ENCODE data around the gene AGO3. TPM values are rescaled to one million over a fixed set of nuclear protein-coding genes. Genes with fewer than 3 reads are reported as not detected.

AGO3 gene
- total RNA-seq, 1 donor from 2014 or later = 27.0 TPM

GRCh38 chr1:35914717-35915116, 16.2 kb upstream of the AGO3 start:
- no peak for TF ChIP-seq EZH2 (IDR thresholded peaks at IDR 0.05; ENCODE audit: insufficient read depth, low read length)
- TF ChIP-seq CTCF (IDR thresholded peaks at IDR 0.05; ENCODE audit: insufficient read depth, low read depth, low read length) = no peak
- Histone ChIP-seq H3K4me2 (ENCODE audit: low read length) (no peak overlapping the region), H3K4me3 (ENCODE audit: insufficient read depth, low read depth, low read length) (no peak overlapping the region), H3K4me1 (ENCODE audit: insufficient read depth, low read length) (no peaks in the 10 kb centered on the region), H3K27ac (ENCODE audit: low read depth, low read length) (no peak overlapping the region), H4K20me1 (ENCODE audit: insufficient read depth, low read length) (no peaks in the 10 kb centered on the region), H3K79me2 (ENCODE audit: insufficient read depth, low read length) (no peaks in the 10 kb centered on the region), H3K36me3 (ENCODE audit: insufficient read depth, low read length) (peaks cover 35% of the 10 kb centered on the region), H2AFZ (ENCODE audit: low read depth, low read length) (no peak overlapping the region), H3K27me3 (ENCODE audit: insufficient read depth, low read length) (no peaks in the 10 kb centered on the region), H3K9me3 (ENCODE audit: insufficient read depth, low read depth, low read length) (no peaks in the 10 kb centered on the region), H3K9ac (ENCODE audit: low read length) (no peak overlapping the region)
- Mint-ChIP-seq H3K4me3 (ENCODE audit: unreplicated experiment) (no peak overlapping the region), H3K4me1 (ENCODE audit: low read depth, unreplicated experiment) (peaks cover 2% of the 10 kb centered on the region), H3K36me3 (ENCODE audit: low read depth, unreplicated experiment) (peaks cover 37% of the 10 kb centered on the region), H3K27me3 (ENCODE audit: low read depth, unreplicated experiment) (no peaks in the 10 kb centered on the region), H3K9me3 (ENCODE audit: unreplicated experiment) (no peaks in the 10 kb centered on the region), H3K27ac (ENCODE audit: unreplicated experiment) (no peak overlapping the region)
- DNase-seq (ENCODE audit: low read depth) (no peak), FAIRE-seq (no peak)

DNA sequence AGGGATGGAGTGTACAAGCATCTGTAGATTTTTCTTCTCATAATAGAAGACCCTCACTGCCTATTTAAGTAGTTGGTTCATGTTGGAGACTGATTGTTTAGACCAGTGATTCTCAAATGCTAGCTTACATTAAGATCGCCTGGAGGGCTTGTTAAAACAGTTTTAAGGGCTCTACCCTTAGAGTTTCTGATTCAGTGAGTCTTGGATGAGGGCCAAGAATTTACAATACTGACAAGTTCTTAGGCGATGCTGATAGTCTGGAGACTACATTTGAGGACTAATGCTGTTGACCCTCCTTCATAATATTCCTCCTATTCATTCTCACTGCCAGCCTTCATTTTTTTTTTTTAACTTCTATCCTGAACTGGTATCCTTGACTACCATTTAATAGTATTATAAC, 15.2 kb upstream of the AGO3 start:
- Mint-ChIP-seq H3K27me3 (ENCODE audit: low read depth, unreplicated experiment) (no peaks in the 10 kb centered on the region), H3K4me3 (ENCODE audit: unreplicated experiment) (no peak overlapping the region), H3K27ac (ENCODE audit: unreplicated experiment) (no peak overlapping the region), H3K4me1 (ENCODE audit: low read depth, unreplicated experiment) (peaks cover 2% of the 10 kb centered on the region), H3K9me3 (ENCODE audit: unreplicated experiment) (no peaks in the 10 kb centered on the region), H3K36me3 (ENCODE audit: low read depth, unreplicated experiment) (peaks cover 37% of the 10 kb centered on the region)
- DNase-seq (ENCODE audit: low read depth) = no peak
- Histone ChIP-seq H3K4me2 (ENCODE audit: low read length) (no peak overlapping the region), H3K36me3 (ENCODE audit: insufficient read depth, low read length) (peaks cover 37% of the 10 kb centered on the region), H3K4me3 (ENCODE audit: insufficient read depth, low read depth, low read length) (no peak overlapping the region), H3K27ac (ENCODE audit: low read depth, low read length) (no peak overlapping the region), H3K9ac (ENCODE audit: low read length) (no peak overlapping the region), H3K9me3 (ENCODE audit: insufficient read depth, low read depth, low read length) (no peaks in the 10 kb centered on the region), H3K79me2 (ENCODE audit: insufficient read depth, low read length) (no peaks in the 10 kb centered on the region), H4K20me1 (ENCODE audit: insufficient read depth, low read length) (no peaks in the 10 kb centered on the region), H2AFZ (ENCODE audit: low read depth, low read length) (no peak overlapping the region), H3K4me1 (ENCODE audit: insufficient read depth, low read length) (no peaks in the 10 kb centered on the region), H3K27me3 (ENCODE audit: insufficient read depth, low read length) (no peaks in the 10 kb centered on the region)
- FAIRE-seq = no peak
- TF ChIP-seq EZH2 (IDR thresholded peaks at IDR 0.05; ENCODE audit: insufficient read depth, low read length) (no peak), CTCF (IDR thresholded peaks at IDR 0.05; ENCODE audit: insufficient read depth, low read depth, low read length) (no peak)

- Histone ChIP-seq H3K4me2 (ENCODE audit: low read length) (no peak overlapping the region), H3K79me2 (ENCODE audit: insufficient read depth, low read length) (no peaks in the 10 kb centered on the region), H3K4me1 (ENCODE audit: insufficient read depth, low read length) (no peaks in the 10 kb centered on the region), H2AFZ (ENCODE audit: low read depth, low read length) (no peak overlapping the region), H3K9ac (ENCODE audit: low read length) (no peak overlapping the region), H3K27me3 (ENCODE audit: insufficient read depth, low read length) (no peaks in the 10 kb centered on the region), H3K9me3 (ENCODE audit: insufficient read depth, low read depth, low read length) (no peaks in the 10 kb centered on the region), H3K4me3 (ENCODE audit: insufficient read depth, low read depth, low read length) (no peak overlapping the region), H3K27ac (ENCODE audit: low read depth, low read length) (no peak overlapping the region), H4K20me1 (ENCODE audit: insufficient read depth, low read length) (no peaks in the 10 kb centered on the region), H3K36me3 (ENCODE audit: insufficient read depth, low read length) (peaks cover 7% of the 10 kb centered on the region)
- peaks cover 18% of the 10 kb centered on the region for H3K36me3 Mint-ChIP-seq (ENCODE audit: low read depth, unreplicated experiment)
- no peak overlapping the region for H3K27ac Mint-ChIP-seq (ENCODE audit: unreplicated experiment)
- peaks cover 2% of the 10 kb centered on the region for H3K4me1 Mint-ChIP-seq (ENCODE audit: low read depth, unreplicated experiment)
- FAIRE-seq (no peak), DNase-seq (ENCODE audit: low read depth) (no peak)
- H3K27me3 Mint-ChIP-seq (ENCODE audit: low read depth, unreplicated experiment) = no peaks in the 10 kb centered on the region
- no peak overlapping the region for H3K4me3 Mint-ChIP-seq (ENCODE audit: unreplicated experiment)
- no peaks in the 10 kb centered on the region for H3K9me3 Mint-ChIP-seq (ENCODE audit: unreplicated experiment)
- TF ChIP-seq CTCF (IDR thresholded peaks at IDR 0.05; ENCODE audit: insufficient read depth, low read depth, low read length) (no peak), EZH2 (IDR thresholded peaks at IDR 0.05; ENCODE audit: insufficient read depth, low read length) (no peak)
These were observed 7.1 kb upstream of the AGO3 start for GRCh38 chr1:35923791-35924221.

Measured in astrocyte (in vitro differentiated cells and primary cell).